Measurements from ENCODE around the gene MAST4.

DNA sequence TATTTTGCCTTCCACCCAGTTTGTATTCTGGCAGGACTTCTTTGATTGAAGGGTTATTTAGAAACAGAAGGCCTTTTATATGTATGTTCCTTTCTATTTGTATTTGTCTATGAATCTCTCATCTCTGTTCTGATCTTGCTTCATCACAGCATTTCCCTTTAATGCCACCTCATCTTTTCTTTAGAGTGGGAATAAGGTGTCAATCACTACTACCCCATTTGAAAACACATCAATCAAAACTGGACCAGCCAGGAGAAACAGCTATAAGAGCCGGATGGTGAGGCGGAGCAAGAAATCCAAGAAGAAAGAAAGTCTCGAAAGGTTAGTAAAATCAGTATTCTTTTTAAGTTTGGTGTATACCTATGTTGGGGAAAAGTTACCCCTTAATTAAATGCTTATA lies 564.1 kb downstream of the MAST4 start:
- TF ChIP-seq, protein P1, sequence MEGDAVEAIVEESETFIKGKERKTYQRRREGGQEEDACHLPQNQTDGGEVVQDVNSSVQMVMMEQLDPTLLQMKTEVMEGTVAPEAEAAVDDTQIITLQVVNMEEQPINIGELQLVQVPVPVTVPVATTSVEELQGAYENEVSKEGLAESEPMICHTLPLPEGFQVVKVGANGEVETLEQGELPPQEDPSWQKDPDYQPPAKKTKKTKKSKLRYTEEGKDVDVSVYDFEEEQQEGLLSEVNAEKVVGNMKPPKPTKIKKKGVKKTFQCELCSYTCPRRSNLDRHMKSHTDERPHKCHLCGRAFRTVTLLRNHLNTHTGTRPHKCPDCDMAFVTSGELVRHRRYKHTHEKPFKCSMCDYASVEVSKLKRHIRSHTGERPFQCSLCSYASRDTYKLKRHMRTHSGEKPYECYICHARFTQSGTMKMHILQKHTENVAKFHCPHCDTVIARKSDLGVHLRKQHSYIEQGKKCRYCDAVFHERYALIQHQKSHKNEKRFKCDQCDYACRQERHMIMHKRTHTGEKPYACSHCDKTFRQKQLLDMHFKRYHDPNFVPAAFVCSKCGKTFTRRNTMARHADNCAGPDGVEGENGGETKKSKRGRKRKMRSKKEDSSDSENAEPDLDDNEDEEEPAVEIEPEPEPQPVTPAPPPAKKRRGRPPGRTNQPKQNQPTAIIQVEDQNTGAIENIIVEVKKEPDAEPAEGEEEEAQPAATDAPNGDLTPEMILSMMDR (optimal IDR thresholded peaks at IDR 0.05 in 1 of 3, IDR thresholded peaks at IDR 0.05 in 1 of 3, conservative IDR thresholded peaks at IDR 0.05 in 1 of 3; ENCODE audit: extremely low read depth in 1 of 3, insufficient read depth in 2 of 3, low read length in 3 of 3): no peak
- no peak for TF ChIP-seq EZH2 (IDR thresholded peaks at IDR 0.05; ENCODE audit: low read length)

Measured in keratinocyte (primary cell).